PC-9 (cell line): ENCODE data around the gene GRM1. TPM values are rescaled to one million over a fixed set of nuclear protein-coding genes. Genes with fewer than 3 reads are reported as not detected.

Source experiments
- BruUV-seq: library from RNA; stranded (reverse); fragments of 400-500 nt; replicated peaks from 2 replicates; lab custom pipeline; 2021; lab: Mats Ljungman, UMichigan
- CTCF ChIA-PET: fragments of 300-600 bp; sonication (Branson Sonifier 250); formaldehyde crosslinking; loops from one replicate; lab custom pipeline; 2022; ENCODE audit warnings: antibody characterized with exemption; lab: Charles Lee
- POLR2A ChIA-PET: fragments of 300-600 bp; sonication (Branson Sonifier 250); formaldehyde crosslinking; loops from one replicate; lab custom pipeline; 2022; ENCODE audit warnings: antibody characterized with exemption; ENCODE audit not compliant: unreplicated experiment; lab: Charles Lee
- DNase-seq, 2 experiments: peaks; one replicate each; pipeline versions ENCODE4 v3.0.0 to v3.0.0-alpha.2; 2015 to 2022; ENCODE audit warnings: mixed read lengths in 1 of 2
- H2AFZ ChIP-seq: fragments of 200-600 bp; sonication (generic); 2 replicates; pipeline ENCODE4 v1.8.1; 2017; ENCODE audit warnings: antibody characterized with exemption
- H3F3A ChIP-seq: fragments of 200-600 bp; sonication (generic); 2 replicates; pipeline ENCODE4 v1.8.1; 2017; ENCODE audit warnings: antibody characterized with exemption, mild to moderate bottlenecking, low read depth; ENCODE audit not compliant: insufficient read depth
- H3K27ac ChIP-seq: fragments of 200-600 bp; sonication (generic); 2 replicates; pipeline ENCODE4 v1.6.1; 2016; ENCODE audit warnings: mixed run types
- H3K27me3 ChIP-seq: fragments of 200-600 bp; sonication (generic); 2 replicates; pipeline ENCODE4 v1.6.1; 2016; ENCODE audit warnings: low read depth, mixed run types; ENCODE audit not compliant: insufficient read depth
- H3K36me3 ChIP-seq: fragments of 200-600 bp; sonication (generic); 2 replicates; pipeline ENCODE4 v1.6.1; 2016; ENCODE audit warnings: low read depth, mixed run types
- H3K4me1 ChIP-seq: fragments of 200-600 bp; sonication (generic); replicated peaks from 2 replicates; pipeline ENCODE4 v1.6.1; 2016; ENCODE audit warnings: mixed run types; ENCODE audit not compliant: insufficient read depth
- H3K4me2 ChIP-seq: fragments of 200-600 bp; sonication (generic); 2 replicates; pipeline ENCODE4 v1.6.1; 2017; ENCODE audit warnings: mixed run types
- H3K4me3 ChIP-seq: fragments of 200-600 bp; sonication (generic); 2 replicates; pipeline ENCODE4 v1.6.1; 2016; ENCODE audit warnings: mixed run types
- H3K79me2 ChIP-seq: fragments of 200-600 bp; sonication (generic); 2 replicates; pipeline ENCODE4 v1.6.1; 2017; ENCODE audit warnings: low read depth, mixed run types
- H3K9me2 ChIP-seq: fragments of 200-600 bp; sonication (generic); 2 replicates; pipeline ENCODE4 v1.8.1; 2017; ENCODE audit warnings: mild to moderate bottlenecking; ENCODE audit not compliant: insufficient read depth
- H3K9me3 ChIP-seq: fragments of 200-600 bp; sonication (generic); 2 replicates; pipeline ENCODE4 v1.8.1; 2016; ENCODE audit warnings: low read depth; ENCODE audit not compliant: insufficient read depth
- H4K20me1 ChIP-seq: fragments of 200-600 bp; sonication (generic); 2 replicates; pipeline ENCODE4 v1.8.1; 2017; ENCODE audit not compliant: insufficient read depth
- EZH2 ChIP-seq: fragments of 200-600 bp; sonication (generic); IDR thresholded peaks from 2 replicates; pipeline ENCODE4 v1.8.0; 2017; ENCODE audit warnings: antibody characterized with exemption, low read depth
- intact Hi-C: fragments of 100-400 bp; cut with micrococcal nuclease; formaldehyde crosslinking; loops from one replicate; pipeline ENCODE4 v1.10.0; 2022; ENCODE audit not compliant: unreplicated experiment
- total RNA-seq: library from RNA; stranded (reverse); gene quantifications from 2 replicates; pipeline ENCODE4 v1.2.3, GENCODE V29; 2021
- TF ChIP-seq, protein P1 (sequence below): fragments of 200-600 bp; sonication (generic); conservative IDR thresholded peaks from 2 replicates; pipeline ENCODE4 v1.6.1; 2017; ENCODE audit warnings: mixed run types, antibody characterized with exemption, mild to moderate bottlenecking, moderate library complexity

GRM1 gene
- total RNA-seq, 1 experiment from 2014 or later = 0.26 TPM

GRCh38 chr6:146050168-146050567, 21.3 kb downstream of the GRM1 start:
- Histone ChIP-seq H3F3A (no peaks in the 10 kb centered on the region), H3K4me2 (no peak overlapping the region), H3K9me3 (no peaks in the 10 kb centered on the region), H3K36me3 (no peaks in the 10 kb centered on the region), H3K79me2 (no peaks in the 10 kb centered on the region), H3K27me3 (no peaks in the 10 kb centered on the region), H4K20me1 (no peaks in the 10 kb centered on the region), H3K27ac (no peak overlapping the region), H3K4me1 (no peaks in the 10 kb centered on the region), H2AFZ (no peak overlapping the region), H3K4me3 (no peak overlapping the region), H3K9me2 (no peaks in the 10 kb centered on the region)
- ChIA-PET POLR2A (no interaction called here), CTCF (no interaction called here)
- no peak for DNase-seq
- no peak for TF ChIP-seq EZH2
- TF ChIP-seq, protein P1, sequence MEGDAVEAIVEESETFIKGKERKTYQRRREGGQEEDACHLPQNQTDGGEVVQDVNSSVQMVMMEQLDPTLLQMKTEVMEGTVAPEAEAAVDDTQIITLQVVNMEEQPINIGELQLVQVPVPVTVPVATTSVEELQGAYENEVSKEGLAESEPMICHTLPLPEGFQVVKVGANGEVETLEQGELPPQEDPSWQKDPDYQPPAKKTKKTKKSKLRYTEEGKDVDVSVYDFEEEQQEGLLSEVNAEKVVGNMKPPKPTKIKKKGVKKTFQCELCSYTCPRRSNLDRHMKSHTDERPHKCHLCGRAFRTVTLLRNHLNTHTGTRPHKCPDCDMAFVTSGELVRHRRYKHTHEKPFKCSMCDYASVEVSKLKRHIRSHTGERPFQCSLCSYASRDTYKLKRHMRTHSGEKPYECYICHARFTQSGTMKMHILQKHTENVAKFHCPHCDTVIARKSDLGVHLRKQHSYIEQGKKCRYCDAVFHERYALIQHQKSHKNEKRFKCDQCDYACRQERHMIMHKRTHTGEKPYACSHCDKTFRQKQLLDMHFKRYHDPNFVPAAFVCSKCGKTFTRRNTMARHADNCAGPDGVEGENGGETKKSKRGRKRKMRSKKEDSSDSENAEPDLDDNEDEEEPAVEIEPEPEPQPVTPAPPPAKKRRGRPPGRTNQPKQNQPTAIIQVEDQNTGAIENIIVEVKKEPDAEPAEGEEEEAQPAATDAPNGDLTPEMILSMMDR = no peak
- intact Hi-C loops = no loop called here
- no TSS peak for BruUV-seq

DNA sequence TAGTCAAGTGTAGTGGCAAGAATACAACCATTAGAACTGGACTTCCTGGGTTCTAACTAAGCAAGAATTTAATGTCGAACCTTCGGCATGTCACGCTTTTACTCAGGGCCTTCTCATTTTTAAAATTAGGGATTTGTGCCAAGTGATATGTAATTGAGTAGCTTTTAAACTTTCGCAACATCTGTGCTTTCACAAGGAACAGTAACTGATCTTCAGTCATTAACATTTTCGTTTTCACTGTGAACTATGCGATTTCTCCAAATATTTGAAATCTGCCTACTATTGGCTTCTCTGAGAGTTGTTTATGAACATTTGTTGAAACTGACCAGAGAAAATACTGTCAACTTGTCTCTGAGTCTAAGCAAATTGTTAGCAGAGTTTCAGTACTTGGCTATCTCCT, 27.6 kb downstream of the GRM1 start:
- H3K79me2 ChIP-seq = no peaks in the 10 kb centered on the region
- no TSS peak for BruUV-seq
- DNase-seq = no peak
- ChIA-PET CTCF (no interaction called here), POLR2A (no interaction called here)
- no peak overlapping the region for H3K4me3 ChIP-seq
- no peaks in the 10 kb centered on the region for H4K20me1 ChIP-seq
- H3F3A ChIP-seq = no peaks in the 10 kb centered on the region
- H3K4me2 ChIP-seq = no peak overlapping the region
- TF ChIP-seq, protein P1 = no peak
- TF ChIP-seq EZH2 = no peak
- H3K9me2 ChIP-seq = no peaks in the 10 kb centered on the region
- no peaks in the 10 kb centered on the region for H3K27me3 ChIP-seq
- H2AFZ ChIP-seq = no peak overlapping the region
- H3K27ac ChIP-seq = no peak overlapping the region
- H3K36me3 ChIP-seq = no peaks in the 10 kb centered on the region
- H3K9me3 ChIP-seq = no peaks in the 10 kb centered on the region
- no peaks in the 10 kb centered on the region for H3K4me1 ChIP-seq
- intact Hi-C loops = no loop called here

GRCh38 chr6:146065690-146066089, 36.8 kb downstream of the GRM1 start:
- POLR2A ChIA-PET = no interaction called here
- TF ChIP-seq EZH2 = no peak
- TF ChIP-seq, protein P1 = no peak
- Histone ChIP-seq H4K20me1 (no peaks in the 10 kb centered on the region), H3K9me3 (no peaks in the 10 kb centered on the region), H3K4me3 (no peak overlapping the region), H3K4me2 (no peak overlapping the region), H3K4me1 (no peaks in the 10 kb centered on the region), H3F3A (no peaks in the 10 kb centered on the region), H3K27me3 (no peaks in the 10 kb centered on the region), H2AFZ (no peak overlapping the region), H3K27ac (no peak overlapping the region), H3K79me2 (no peaks in the 10 kb centered on the region), H3K36me3 (no peaks in the 10 kb centered on the region), H3K9me2 (no peaks in the 10 kb centered on the region)
- CTCF ChIA-PET = no interaction called here
- intact Hi-C loops = no loop called here
- no TSS peak for BruUV-seq
- no peak for DNase-seq
